AG09309 (cell line): ENCODE results near the gene C14orf93.
"Not testable (repeated sequence)": the region's sequence is repeated elsewhere in the genome, so short reads cannot be mapped to it uniquely, and the experiment has no call there.

Source experiments
- DNase-seq: peaks from one replicate; pipeline ENCODE4 v3.0.0-alpha.2; 2010; ENCODE audit warnings: low read depth
- H3K4me3 ChIP-seq: 2 replicates; pipeline ENCODE4 v1.5.1; 2011; ENCODE audit warnings: mild to moderate bottlenecking, low read depth, low read length, moderate library complexity; ENCODE audit not compliant: control insufficient read depth
- CTCF ChIP-seq: IDR thresholded peaks from 2 replicates; pipeline ENCODE4 v1.5.1; 2011; ENCODE audit warnings: mild to moderate bottlenecking, low read depth, low read length, inconsistent platforms; ENCODE audit not compliant: insufficient read depth, control insufficient read depth; ENCODE audit errors: missing control alignments

The C14orf93 gene

GRCh38 chr14:22972313-22972930 is 37.5 kb downstream of the C14orf93 start:
- TF ChIP-seq CTCF: no peak
- H3K4me3 ChIP-seq: no peak overlapping the region
- no peak for DNase-seq

- no peak overlapping the region for H3K4me3 ChIP-seq
- no peak for TF ChIP-seq CTCF
- DNase-seq: no peak
Observed at GRCh38 chr14:22971152-22971551, 38.8 kb downstream of the C14orf93 start.

- DNase-seq: no peak
- H3K4me3 ChIP-seq: no peak overlapping the region
- TF ChIP-seq CTCF: no peak
Observed at GRCh38 chr14:22966783-22967269, 43.1 kb downstream of the C14orf93 start.

DNA sequence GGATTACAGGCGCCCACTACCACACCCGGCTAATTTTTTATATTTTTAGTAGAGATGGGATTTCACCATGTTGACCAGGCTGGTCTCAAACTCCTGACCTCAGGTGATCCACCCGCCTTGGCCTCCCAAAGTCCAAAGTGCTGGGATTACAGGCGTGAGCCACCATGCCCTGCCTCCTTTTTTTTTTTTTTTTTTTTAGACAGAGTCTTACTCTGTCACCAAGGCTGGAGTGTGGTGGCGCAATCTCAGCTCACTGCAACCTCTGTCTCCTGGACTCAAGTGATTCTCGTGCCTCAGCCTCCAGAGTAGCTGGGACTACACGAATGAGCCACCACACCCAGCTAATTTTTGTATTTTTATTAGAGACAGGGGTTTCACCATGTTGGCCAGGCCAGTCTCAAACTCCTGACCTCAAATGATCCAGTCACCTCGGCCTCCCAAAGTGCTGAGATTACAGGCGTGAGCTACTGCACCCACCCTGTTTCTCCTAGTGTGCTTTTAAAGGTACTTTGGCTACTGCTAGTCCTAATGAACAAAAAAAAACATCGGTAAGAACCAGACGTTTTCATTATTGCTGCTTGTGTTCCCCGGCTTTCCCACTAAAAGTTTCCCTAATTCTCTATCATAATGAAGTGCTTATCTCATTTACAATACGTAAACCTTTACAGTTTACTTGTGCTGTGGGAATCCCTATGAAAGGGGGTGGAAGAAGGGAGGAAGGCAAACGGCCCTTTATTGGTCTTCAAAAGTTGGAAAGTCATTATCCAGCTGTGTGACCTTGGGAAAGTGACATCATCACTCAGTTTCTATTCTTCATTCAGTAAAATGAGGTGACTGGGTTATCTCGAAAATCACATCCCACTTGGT is 43.8 kb downstream of the C14orf93 start:
- not testable (repeated sequence) for DNase-seq

DNA sequence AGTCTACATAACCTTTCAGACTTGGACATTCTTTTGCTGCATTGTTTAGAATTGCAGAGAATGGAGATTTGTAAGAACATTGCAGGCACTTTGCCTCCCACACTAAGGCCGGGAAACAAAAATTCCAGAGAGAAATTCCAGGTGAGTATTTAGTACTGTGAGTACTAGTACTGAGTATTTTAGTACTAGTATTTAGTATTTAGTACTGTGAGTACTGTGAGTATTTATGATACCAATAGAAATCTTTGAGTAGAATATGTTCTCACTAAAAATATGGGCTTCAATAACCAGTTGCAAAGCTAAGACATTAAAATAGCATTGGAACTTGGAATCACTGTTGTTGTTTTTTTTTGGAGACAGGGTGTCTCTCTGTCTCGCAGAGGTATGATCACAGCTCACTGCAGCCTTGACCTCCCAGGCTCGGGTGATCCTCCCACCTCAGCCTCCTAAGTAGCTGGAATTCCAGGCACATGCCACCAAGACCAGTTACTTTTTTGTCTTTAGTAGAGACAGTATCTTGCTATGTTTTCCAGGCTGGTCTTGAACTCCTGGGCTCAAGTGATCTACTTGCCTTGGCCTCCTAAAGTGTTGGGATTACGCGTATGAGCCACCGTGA is 47.8 kb downstream of the C14orf93 start:
- no peak overlapping the region for H3K4me3 ChIP-seq
- DNase-seq: no peak
- TF ChIP-seq CTCF: no peak

More for the DNA sequence above, 43.8 kb downstream of the C14orf93 start:
- not testable (repeated sequence) for H3K4me3 ChIP-seq

DNA sequence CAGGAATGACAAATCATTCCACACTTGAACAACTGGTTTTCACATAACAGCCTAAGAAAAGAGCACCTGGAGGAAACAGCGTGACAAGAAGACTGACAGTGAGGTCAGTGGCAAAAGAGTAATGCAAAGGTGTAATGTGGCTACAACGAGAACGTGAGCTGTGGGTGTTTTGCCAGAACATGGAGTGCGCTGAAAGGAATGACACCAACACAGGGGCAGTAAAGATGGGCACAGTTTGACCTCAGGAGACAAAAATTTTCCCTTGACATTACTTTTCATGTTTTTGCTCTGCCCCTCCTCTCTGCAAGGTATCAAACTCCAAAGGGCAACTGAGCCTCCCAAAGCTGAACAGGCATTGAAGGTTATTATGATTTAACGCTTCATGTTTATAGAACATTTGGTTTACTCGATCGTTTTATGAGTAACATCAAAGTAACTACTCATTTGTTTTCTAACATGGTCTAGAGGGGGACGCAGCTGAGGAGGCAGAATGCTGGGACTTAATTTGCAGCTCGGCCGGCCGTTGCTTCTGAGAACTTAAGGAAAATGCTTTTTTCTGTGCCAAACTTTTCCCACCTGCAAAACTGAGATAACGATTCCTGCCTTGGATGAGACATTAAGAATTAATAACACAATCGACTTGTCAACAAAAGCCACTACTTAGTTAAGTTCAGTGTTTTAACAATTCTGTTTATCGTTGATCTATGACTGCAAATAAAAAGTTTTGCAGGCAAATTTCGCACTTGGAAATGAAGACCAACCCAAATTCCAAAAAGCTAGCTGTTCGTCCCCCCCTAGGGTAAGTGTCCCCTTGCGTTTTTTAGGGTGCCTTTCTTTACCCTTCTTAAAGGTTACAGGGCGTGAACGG is 54.0 kb downstream of the C14orf93 start:
- H3K4me3 ChIP-seq: peak overlapping the region; percentile 51
- no peak for TF ChIP-seq CTCF
- no peak for DNase-seq
